GM18951 (cell line): ENCODE data around the gene PKLR.

Source experiments
- POLR2A ChIP-seq: IDR thresholded peaks from 4 replicates; pipeline ENCODE4 v1.6.1; 2011; ENCODE audit warnings: mild to moderate bottlenecking; ENCODE audit not compliant: insufficient read length, insufficient read depth; ENCODE audit errors: extremely low read depth
- in situ Hi-C: fragments of 300-500 bp; cut with MboI; formaldehyde crosslinking; loops from one replicate; pipeline ENCODE4 v1.12.0; 2022; ENCODE audit warnings: low sequenced_read_pairs, mixed read lengths, inconsistent platforms; ENCODE audit not compliant: unreplicated experiment

Gene PKLR

DNA sequence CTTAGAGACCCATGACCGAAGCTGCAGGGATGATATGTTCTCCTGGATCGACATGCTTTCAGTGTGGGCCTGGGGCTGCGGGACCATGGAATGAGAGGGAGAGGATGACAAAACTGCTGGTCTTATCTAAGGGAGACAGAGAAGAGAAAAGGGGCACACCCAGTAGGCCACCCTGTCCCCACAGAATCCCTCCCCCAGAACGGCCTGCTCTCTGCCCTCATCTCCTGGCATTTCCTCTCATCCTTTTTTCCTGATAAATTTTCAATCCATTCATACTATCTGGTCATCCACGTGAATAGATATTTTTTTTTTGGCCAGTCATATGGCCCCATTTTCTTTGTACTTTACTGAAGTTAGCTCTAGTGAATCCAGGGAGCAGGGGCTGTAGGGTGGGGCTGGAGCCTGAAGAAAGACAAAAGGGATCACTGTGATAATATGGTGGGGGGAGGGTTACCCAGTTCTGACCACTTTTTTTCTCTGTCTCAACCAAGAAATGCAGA lies at the start of gene PKLR:
Gene PKLR (minus strand): TSS at position 97 of the 500 bp plus-strand sequence. CDS start 43 bp downstream, at position 54.
- in situ Hi-C loops = no loop called here
- no peak for TF ChIP-seq POLR2A

DNA sequence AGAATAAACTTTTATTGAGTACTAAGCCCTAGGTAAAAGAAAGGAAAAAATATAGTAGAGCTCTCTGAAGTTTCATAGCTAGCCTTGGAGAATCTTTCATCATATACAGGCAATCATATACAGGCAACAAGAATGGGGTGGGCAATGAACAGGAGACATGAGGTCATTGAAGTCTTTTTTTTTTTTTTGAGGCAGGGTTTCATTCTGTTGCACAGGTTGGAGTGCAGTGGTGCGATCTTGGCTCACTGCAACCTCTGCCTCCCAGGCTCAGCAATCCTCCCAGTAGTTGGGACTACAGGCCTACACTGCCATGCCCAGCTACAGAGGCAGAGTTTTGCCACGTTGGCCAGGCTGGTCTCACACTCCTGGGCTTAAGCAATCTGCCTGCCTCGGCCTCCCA lies 41.6 kb upstream of the PKLR start:
- in situ Hi-C loops = no loop called here
- TF ChIP-seq POLR2A = no peak

DNA sequence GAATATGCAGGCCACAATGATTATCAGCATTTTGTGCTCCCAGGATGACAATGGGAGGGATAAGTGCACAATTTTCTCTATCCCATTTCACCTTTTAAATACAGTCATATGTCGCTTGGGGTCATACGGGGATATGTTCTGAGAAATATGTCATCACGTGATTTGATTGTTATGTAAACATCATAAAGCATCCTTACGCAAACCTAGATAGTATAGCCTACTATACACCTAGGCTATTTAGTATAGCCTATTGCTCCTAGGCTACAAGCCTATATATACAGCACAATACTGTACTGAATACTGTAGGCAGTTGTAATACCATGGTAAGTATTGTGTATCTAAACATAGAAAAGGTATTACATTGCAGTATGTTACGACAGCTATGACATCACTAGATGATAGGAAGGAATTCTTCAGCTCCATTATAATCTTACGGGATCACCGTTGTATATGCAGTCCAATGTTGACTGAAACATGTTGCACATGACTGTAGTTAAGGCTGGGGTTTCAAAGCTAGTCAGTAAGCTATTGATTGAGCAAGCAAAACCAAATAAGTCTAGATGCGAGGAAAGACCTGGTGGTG lies 38.4 kb upstream of the PKLR start:
- in situ Hi-C loops = no loop called here

DNA sequence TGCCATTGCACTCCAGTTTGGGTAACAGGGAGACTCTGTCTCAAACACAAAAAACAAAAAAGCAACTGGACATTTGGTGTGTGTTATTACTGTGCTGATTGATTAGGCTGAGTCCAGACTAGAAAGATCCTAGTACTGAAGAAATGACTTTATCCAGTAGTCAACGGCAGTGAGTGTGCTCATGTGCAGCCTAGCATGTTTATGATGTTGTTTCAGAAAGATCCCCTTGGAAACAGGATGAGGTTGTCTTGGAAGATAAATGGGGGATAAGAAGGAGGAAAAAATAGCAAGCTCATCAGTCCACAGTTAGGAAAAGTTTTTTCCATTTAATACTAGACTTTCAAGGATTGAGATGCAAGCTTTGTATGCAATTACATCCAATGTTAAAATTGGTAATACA lies 33.7 kb upstream of the PKLR start:
- no peak for TF ChIP-seq POLR2A
- in situ Hi-C loops = no loop called here

More for the DNA sequence above, 38.4 kb upstream of the PKLR start:
- TF ChIP-seq POLR2A = no peak

DNA sequence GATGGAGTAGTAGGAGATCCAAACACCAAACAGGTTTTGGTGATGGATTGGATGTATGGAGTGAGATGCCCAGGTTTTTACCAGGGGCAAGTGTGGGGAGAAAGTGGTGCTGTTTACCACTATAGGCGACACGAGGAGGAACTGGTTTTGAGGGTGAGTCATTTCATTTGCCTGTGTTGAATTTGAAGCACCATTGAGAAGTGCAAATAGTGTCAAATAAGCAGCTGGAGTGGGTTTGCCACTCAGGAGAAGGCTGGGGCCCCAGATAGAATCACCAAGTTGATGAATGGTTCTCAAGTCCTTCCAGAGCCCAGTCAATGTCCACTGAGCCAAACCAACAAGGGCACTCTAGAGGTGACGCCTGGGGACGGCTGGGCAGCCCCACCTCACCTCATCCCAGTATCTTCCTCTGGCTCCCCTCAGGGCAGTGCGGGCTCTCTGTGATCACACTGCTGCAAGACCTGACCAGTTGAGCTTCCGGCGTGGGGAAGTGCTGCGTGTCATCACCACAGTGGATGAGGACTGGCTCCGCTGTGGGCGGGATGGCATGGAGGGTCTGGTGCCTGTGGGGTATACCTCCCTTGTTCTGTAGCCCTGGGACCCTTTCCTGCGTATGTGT lies 28.9 kb upstream of the PKLR start:
- in situ Hi-C loops = loop anchor here (5.0 kb wide), 1 partner anchor 83 kb away; no protein-coding TSS in a partner anchor
- no peak for TF ChIP-seq POLR2A

DNA sequence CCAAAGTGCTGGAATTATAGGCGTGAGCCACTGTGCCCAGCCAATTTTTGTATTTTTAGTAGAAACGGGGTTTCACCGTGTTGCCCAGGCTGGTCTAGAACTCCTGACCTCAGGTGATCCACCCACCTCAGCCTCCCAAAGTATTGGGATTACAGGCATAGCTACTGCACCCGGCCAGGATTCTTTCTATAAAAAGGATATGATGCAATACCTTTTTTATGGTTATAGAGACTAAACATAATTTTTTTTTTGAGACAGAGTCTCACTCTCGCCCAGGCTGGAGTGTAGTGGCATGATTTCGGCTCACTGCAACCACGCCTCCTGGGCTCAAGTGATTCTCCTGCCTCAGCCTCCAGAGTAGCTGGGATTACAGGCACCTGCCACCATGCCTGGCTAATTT lies 27.6 kb upstream of the PKLR start:
- in situ Hi-C loops = loop anchor here (5.0 kb wide), 1 partner anchor 82 kb away; no protein-coding TSS in a partner anchor

DNA sequence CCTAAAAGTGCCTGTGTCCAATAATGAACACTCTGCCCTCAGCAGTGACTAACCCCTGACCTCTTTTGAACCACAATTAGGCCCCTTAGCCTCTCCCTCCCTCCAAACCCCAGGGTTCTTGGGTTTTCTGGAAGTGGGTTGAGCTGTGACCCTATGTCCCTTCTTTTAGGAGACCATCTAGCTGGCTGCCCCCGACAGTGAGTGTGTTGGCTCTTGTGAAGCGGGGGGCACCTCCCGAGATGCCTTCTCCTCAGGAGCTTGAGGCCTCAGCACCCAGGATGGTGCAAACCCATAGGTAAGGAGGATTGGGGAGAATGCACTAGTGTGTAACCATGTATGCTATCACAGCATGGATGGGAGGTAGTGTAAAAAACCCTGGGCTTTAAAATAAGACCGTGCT lies 26.7 kb upstream of the PKLR start:
- TF ChIP-seq POLR2A = no peak
- in situ Hi-C loops = loop anchor here (5.0 kb wide), 1 partner anchor 81 kb away; no protein-coding TSS in a partner anchor

DNA sequence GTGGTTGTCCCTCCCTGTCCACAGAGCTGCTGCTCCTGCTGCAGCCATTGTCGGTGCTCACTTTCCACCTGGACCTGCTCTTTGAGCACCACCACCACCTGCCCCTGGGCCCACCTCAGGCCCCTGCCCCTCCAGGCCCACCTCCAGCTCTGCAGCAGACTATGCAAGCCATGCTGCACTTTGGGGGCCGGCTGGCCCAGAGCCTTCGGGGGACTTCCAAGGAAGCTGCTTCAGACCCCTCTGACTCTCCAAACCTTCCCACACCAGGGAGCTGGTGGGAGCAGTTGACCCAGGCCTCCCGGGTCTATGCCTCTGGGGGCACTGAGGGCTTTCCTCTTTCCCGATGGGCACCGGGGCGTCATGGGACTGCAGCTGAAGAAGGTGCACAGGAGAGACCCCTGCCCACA lies 25.4 kb upstream of the PKLR start:
- TF ChIP-seq POLR2A = no peak
- in situ Hi-C loops = loop anchor here (5.0 kb wide), 1 partner anchor 79 kb away; no protein-coding TSS in a partner anchor

DNA sequence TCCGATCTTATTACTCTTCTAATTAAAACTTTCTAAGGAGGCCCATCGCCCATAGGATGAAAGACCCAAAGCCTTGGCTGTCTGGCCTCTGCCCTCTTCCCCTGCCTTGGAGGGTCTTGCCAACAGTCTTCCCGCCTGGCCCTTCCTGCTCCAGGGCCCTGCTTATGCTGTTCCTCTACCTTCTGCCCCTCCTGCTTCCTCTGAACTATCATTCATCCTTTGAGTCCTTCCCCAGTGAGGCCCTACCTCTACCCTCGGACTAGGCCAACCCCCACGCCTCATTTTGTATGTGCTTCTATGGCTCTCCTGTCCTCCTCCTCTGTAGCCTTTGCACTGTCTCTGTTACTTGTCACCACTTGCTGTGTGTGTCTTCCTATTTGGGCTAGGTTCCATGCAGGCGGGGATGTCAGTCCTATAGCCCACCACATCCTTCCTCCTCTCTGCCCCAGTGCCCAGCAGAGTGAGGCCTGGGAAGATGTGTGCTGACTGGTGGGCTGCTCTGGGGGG lies 24.8 kb upstream of the PKLR start:
- TF ChIP-seq POLR2A = no peak
- in situ Hi-C loops = loop anchor here (5.0 kb wide), 1 partner anchor 79 kb away; no protein-coding TSS in a partner anchor

DNA sequence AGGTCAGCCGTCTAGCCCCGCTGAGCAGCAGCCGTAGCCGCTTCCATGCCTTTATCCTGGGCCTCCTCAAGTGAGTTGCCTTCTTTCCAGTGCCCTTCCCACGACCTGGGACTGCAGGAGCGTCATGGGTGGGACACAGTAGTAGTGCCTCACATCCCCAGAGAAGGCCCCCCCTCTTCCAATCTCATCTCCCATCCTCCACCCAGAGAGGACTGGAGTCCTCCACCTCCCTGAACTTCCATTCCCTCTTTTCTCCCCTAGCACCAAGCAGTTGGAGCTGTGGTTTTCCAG lies 24.3 kb upstream of the PKLR start:
- TF ChIP-seq POLR2A = no peak
- in situ Hi-C loops = loop anchor here (5.0 kb wide), 1 partner anchor 78 kb away; no protein-coding TSS in a partner anchor

DNA sequence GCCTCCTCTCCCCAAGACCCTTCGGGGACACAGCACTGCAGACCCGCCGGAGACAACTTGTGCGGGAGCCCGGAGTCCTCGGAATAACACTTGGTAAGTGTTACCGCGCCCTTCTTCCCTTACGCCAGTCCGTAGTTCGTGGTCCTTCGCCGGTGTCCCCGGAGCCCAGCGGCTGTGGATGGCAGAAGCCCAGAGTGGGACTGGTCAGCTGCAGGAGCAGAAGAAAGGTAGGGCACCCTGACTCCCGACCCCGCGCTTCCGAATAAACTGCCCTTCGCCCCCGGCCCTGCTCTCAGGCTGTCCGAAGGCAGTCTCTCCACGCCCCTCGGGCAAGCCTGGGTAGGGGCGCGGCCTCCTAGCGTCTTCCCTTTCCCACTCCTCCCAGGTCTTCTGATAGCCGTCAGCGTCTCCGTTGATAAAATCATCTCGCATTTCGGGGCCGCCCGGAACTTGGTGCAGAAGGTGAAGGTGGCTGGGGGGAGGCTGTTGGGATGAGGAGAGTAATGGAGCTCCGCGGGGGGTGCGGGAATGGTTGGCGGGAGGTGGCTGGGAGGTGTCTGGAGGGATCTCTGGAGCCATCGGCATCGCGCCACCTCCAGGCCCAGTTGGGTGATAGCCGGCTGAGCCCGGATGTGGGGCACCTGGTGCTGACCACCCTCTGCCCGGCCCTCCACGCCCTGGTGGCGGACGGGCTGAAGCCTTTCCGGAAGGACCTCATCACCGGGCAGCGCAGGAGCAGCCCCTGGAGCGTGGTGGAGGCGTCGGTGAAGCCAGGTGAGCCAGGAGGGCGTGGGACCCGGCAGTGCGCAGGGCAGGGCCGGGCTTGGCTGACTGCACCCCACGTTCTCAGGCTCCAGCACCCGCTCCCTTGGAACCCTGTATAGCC lies 23.7 kb upstream of the PKLR start:
- no peak for TF ChIP-seq POLR2A

DNA sequence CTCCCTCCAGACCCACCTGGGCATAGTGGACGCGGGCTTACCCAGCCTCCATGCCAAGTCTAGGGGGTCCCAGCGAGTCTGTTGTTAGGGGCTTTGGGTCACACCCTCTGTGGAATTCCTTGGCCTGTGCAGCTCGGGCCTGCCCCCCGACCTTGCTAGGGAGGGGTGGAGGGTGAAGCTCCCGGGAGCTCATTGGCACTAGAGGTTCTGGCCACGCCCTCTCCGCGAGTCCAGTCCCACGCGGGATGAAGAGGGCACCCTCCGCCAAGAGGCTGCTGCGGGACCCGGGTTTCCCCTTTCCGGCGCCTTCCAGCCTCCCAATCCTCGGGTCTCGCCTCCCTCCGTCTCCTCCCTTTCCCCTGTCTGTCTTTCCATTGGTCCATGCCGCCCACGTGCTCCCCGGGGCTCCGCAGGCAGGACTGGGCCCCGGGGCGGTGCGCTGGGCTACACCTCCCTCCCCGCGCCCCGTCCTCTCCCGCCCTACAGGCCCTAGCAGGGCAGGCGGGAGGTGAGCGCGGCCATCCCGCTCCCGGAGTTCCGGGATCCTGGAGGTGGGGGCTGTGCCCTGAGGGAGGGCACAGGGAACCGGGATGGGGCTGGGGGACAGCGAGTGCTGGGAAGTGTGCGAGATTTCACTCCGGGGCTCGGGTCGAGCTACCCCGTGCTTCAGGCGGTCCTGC lies 22.9 kb upstream of the PKLR start:
- in situ Hi-C loops = no loop called here
- TF ChIP-seq POLR2A = peak; percentile 69

More for the DNA sequence above, 23.7 kb upstream of the PKLR start:
- in situ Hi-C loops = loop anchor here (5.0 kb wide), 1 partner anchor 78 kb away; no protein-coding TSS in a partner anchor

DNA sequence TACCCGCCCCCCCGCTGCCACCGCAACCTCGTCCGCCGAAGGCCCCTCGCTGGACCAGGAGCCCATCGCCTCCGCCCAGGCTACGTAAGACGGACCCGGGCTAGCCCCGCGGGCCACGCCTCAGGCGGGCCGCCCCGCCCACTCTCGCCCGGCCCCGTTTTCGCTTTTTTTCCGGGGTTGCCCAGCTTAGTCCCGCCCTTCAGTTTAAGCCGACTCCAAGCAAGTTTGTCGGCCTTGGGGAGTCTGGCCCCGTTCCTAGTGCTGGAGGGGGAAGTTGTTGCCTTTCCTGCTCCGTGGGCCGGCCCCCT lies 22.4 kb upstream of the PKLR start:
- in situ Hi-C loops = no loop called here
- TF ChIP-seq POLR2A = peak; percentile 56
